HG03469 (cell line): Measurements from ENCODE around the gene SETD7.

Experiments
- ATAC-seq: cut with Tn5 transposase; IDR thresholded peaks from one replicate; pipeline ENCODE4 v1.9.1; 2021; ENCODE audit warnings: mild to moderate bottlenecking, moderate library complexity, moderate number of reproducible peaks; ENCODE audit not compliant: unreplicated experiment

The SETD7 gene

GRCh38 chr4:139514382-139515059, 41.5 kb downstream of the SETD7 start:
- no peak for ATAC-seq

GRCh38 chr4:139511320-139511719, 44.7 kb downstream of the SETD7 start:
- no peak for ATAC-seq

GRCh38 chr4:139509727-139510410, 46.1 kb downstream of the SETD7 start:
- no peak for ATAC-seq

GRCh38 chr4:139508581-139509237, 47.3 kb downstream of the SETD7 start:
- no peak for ATAC-seq

- no peak for ATAC-seq
Measured at GRCh38 chr4:139506774-139507173, 49.2 kb downstream of the SETD7 start.

- no peak for ATAC-seq
Measured at GRCh38 chr4:139503622-139504166, 52.3 kb downstream of the SETD7 start.

- ATAC-seq, result no peak
Measured at GRCh38 chr4:139501927-139502899, 53.8 kb downstream of the SETD7 start.

- no peak for ATAC-seq
Measured at GRCh38 chr4:139501527-139501926, 54.5 kb downstream of the SETD7 start.

- no peak for ATAC-seq
Measured at GRCh38 chr4:139501117-139501516, 54.9 kb downstream of the SETD7 start.

- ATAC-seq, result no peak
Measured at GRCh38 chr4:139499186-139499585, 56.8 kb downstream of the SETD7 start.

- no peak for ATAC-seq
Measured at GRCh38 chr4:139493176-139493575, 62.8 kb downstream of the SETD7 start.

- ATAC-seq, result no peak
Measured at GRCh38 chr4:139492429-139492828, 63.6 kb downstream of the SETD7 start.

GRCh38 chr4:139489638-139490037, 66.4 kb downstream of the SETD7 start:
- ATAC-seq, result no peak

- ATAC-seq, result no peak
Measured at GRCh38 chr4:139488442-139488841, 67.6 kb downstream of the SETD7 start.

GRCh38 chr4:139484783-139485311, 71.2 kb downstream of the SETD7 start:
- ATAC-seq, result no peak

- ATAC-seq, result no peak
Measured at GRCh38 chr4:139483000-139483399, 73.0 kb downstream of the SETD7 start.

- ATAC-seq, result no peak
Measured at GRCh38 chr4:139481465-139481864, 74.6 kb downstream of the SETD7 start.

GRCh38 chr4:139476363-139476762, 79.7 kb downstream of the SETD7 start:
- ATAC-seq, result no peak

GRCh38 chr4:139472852-139473251, 83.2 kb downstream of the SETD7 start:
- no peak for ATAC-seq

- ATAC-seq, result no peak
Measured at GRCh38 chr4:139470997-139471665, 84.9 kb downstream of the SETD7 start.
